K562 (cell line): ENCODE data around the gene INSIG1.

Source experiments
- CREB3 ChIP-seq: fragments of 450-650 bp; conservative IDR thresholded peaks from 2 replicates; pipeline ENCODE4 v1.6.1; 2016; ENCODE audit warnings: missing genetic modification characterization, low read depth, mild to moderate bottlenecking, missing compliant biosample characterization, moderate library complexity
- GABPB1 ChIP-seq: sonication (generic); formaldehyde crosslinking; IDR thresholded peaks from 2 replicates; pipeline ENCODE4 v1.8.0; 2022; ENCODE audit warnings: mild to moderate bottlenecking, missing genetic modification reagents
- HDAC1 ChIP-seq, 2 experiments: fragments of 450-650 bp; IDR thresholded peaks; 2 replicates each; pipeline ENCODE4 v1.6.1; 2016 to 2017; ENCODE audit warnings: inconsistent platforms in 1 of 2, mild to moderate bottlenecking in 1 of 2, moderate library complexity in 1 of 2
- MAFG ChIP-seq: fragments of 450-650 bp; conservative IDR thresholded peaks from 2 replicates; pipeline ENCODE4 v1.6.1; 2016; ENCODE audit warnings: missing genetic modification characterization, missing compliant biosample characterization
- PHB2 ChIP-seq: fragments of 450-650 bp; IDR thresholded peaks from 2 replicates; pipeline ENCODE4 v1.6.1; 2017; ENCODE audit warnings: low read depth
- RBM14 ChIP-seq: fragments of 200-400 bp; formaldehyde crosslinking; IDR thresholded peaks from 2 replicates; pipeline ENCODE4 v1.6.1; 2018; ENCODE audit warnings: low read depth, mild to moderate bottlenecking, low read length, moderate library complexity, borderline replicate concordance; ENCODE audit not compliant: insufficient read depth
- RFX5 ChIP-seq: IDR thresholded peaks from 2 replicates; pipeline ENCODE4 v1.6.1; 2011; ENCODE audit warnings: low read depth, mild to moderate bottlenecking, improper control_type of control experiment, low read length
- U2AF2 ChIP-seq: fragments of 200-400 bp; formaldehyde crosslinking; optimal IDR thresholded peaks from 2 replicates; pipeline ENCODE3; 2017; ENCODE audit warnings: low read depth, mild to moderate bottlenecking, low read length

- TF ChIP-seq RFX5: no peak
- no peak for TF ChIP-seq RBM14
- no peak for TF ChIP-seq U2AF2
- TF ChIP-seq MAFG (tag): no peak
- no peak for TF ChIP-seq CREB3 (tag)
- no peak for TF ChIP-seq HDAC1 (IDR thresholded peaks at IDR 0.05)
- no peak for TF ChIP-seq GABPB1 (CRISPR knock-in tag)
- TF ChIP-seq PHB2: no peak
Measured at GRCh38 chr7:155356323-155357105, 58.8 kb downstream of the INSIG1 start.
